ENCODE results near the gene NTNG1. TPM values are rescaled to one million over a fixed set of nuclear protein-coding genes. Genes with fewer than 3 reads are reported as not detected.

Gene NTNG1
- total RNA-seq, 1 donor from 2014 or later, result not detected

- no peak for DNase-seq (ENCODE audit: low spot score)
- Mint-ChIP-seq H3K4me1 (ENCODE audit: low read depth) (no peaks in the 10 kb centered on the region), H3K4me3 (ENCODE audit: unreplicated experiment) (no peak overlapping the region), H3K36me3 (ENCODE audit: low read depth) (no peaks in the 10 kb centered on the region), H3K9me3 (ENCODE audit: low read depth) (no peaks in the 10 kb centered on the region), H3K27ac (ENCODE audit: unreplicated experiment) (no peak overlapping the region), H3K27me3 (ENCODE audit: low read depth) (peaks cover under 1% of the 10 kb centered on the region)
- TF ChIP-seq CTCF (IDR thresholded peaks at IDR 0.05), result no peak
Observed at GRCh38 chr1:107251083-107251482, 110.2 kb downstream of the NTNG1 start.

- Mint-ChIP-seq H3K27ac (ENCODE audit: unreplicated experiment) (no peak overlapping the region), H3K9me3 (ENCODE audit: low read depth) (no peaks in the 10 kb centered on the region), H3K27me3 (ENCODE audit: low read depth) (peaks cover 4% of the 10 kb centered on the region), H3K36me3 (ENCODE audit: low read depth) (no peaks in the 10 kb centered on the region), H3K4me3 (ENCODE audit: unreplicated experiment) (no peak overlapping the region), H3K4me1 (ENCODE audit: low read depth) (no peaks in the 10 kb centered on the region)
- DNase-seq (ENCODE audit: low spot score), result no peak
- no peak for TF ChIP-seq CTCF (IDR thresholded peaks at IDR 0.05)
Observed at GRCh38 chr1:107251839-107252238, 111.0 kb downstream of the NTNG1 start.

DNA sequence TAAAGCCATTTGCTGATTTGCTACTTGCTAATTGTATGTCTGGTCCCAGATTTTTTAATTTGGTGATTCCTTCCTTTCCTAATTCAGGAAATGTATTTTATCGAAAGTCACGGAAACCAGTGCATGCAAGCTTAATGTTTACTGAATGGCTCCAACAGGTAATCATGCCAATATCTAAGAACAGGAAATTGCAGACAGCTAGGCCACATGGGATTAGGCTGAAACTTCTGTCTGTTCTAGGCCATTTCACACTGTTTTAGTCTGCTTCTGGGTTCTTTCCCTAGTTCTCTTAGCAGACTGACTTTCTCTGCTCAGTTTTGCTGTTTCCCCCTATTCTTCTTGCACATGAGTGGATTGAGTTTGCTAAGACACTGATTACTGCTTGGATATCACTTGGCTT lies 111.4 kb downstream of the NTNG1 start:
- H3K9me3 Mint-ChIP-seq (ENCODE audit: low read depth), result no peaks in the 10 kb centered on the region
- DNase-seq (ENCODE audit: low spot score), result no peak
- H3K4me3 Mint-ChIP-seq (ENCODE audit: unreplicated experiment), result no peak overlapping the region
- peaks cover 4% of the 10 kb centered on the region for H3K27me3 Mint-ChIP-seq (ENCODE audit: low read depth)
- H3K36me3 Mint-ChIP-seq (ENCODE audit: low read depth), result no peaks in the 10 kb centered on the region
- no peak overlapping the region for H3K27ac Mint-ChIP-seq (ENCODE audit: unreplicated experiment)
- TF ChIP-seq CTCF (IDR thresholded peaks at IDR 0.05), result no peak
- H3K4me1 Mint-ChIP-seq (ENCODE audit: low read depth), result no peaks in the 10 kb centered on the region

- DNase-seq (ENCODE audit: low spot score), result no peak
- TF ChIP-seq CTCF (IDR thresholded peaks at IDR 0.05), result no peak
- Mint-ChIP-seq H3K9me3 (ENCODE audit: low read depth) (no peaks in the 10 kb centered on the region), H3K27ac (ENCODE audit: unreplicated experiment) (no peak overlapping the region), H3K4me1 (ENCODE audit: low read depth) (no peaks in the 10 kb centered on the region), H3K27me3 (ENCODE audit: low read depth) (peaks cover 4% of the 10 kb centered on the region), H3K4me3 (ENCODE audit: unreplicated experiment) (no peak overlapping the region), H3K36me3 (ENCODE audit: low read depth) (no peaks in the 10 kb centered on the region)
Observed at GRCh38 chr1:107254306-107254705, 113.5 kb downstream of the NTNG1 start.

DNA sequence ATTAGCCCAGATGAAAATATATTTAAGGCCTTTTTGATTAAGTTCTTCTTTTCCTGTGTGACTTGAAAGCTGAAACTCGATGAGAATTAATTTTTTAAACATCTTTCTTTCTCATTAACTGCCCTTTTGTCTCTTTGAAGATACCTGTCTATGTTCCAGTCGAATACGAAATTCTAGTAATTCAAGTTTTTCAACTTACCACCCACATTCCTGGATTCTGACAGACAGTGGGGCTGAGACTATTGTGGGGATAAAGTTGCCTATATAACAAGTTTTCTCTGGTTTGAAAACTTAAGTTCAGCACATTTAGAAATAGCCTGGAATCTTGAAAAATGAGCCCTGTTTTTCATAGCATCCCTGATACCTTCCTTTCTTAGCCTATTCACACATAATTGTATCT lies 114.6 kb downstream of the NTNG1 start:
- Mint-ChIP-seq H3K27me3 (ENCODE audit: low read depth) (peaks cover 6% of the 10 kb centered on the region), H3K27ac (ENCODE audit: unreplicated experiment) (no peak overlapping the region), H3K4me3 (ENCODE audit: unreplicated experiment) (no peak overlapping the region), H3K36me3 (ENCODE audit: low read depth) (no peaks in the 10 kb centered on the region), H3K4me1 (ENCODE audit: low read depth) (no peaks in the 10 kb centered on the region), H3K9me3 (ENCODE audit: low read depth) (no peaks in the 10 kb centered on the region)
- DNase-seq (ENCODE audit: low spot score), result no peak
- TF ChIP-seq CTCF (IDR thresholded peaks at IDR 0.05), result no peak
